HCT116 (cell line): Measurements from ENCODE around the gene SYNE4. TPM values are rescaled to one million over a fixed set of nuclear protein-coding genes. Genes with fewer than 3 reads are reported as not detected.

Experiments used
- ATAC-seq: fragments of 200-7000 bp; cut with Tn5 transposase; 2 replicates; pipeline ENCODE4 v1.9.1; 2020; ENCODE audit warnings: mild to moderate bottlenecking, moderate library complexity
- BruUV-seq: library from RNA; stranded (reverse); fragments of 400-500 nt; replicated peaks from 2 replicates; lab custom pipeline; 2021; lab: Mats Ljungman, UMichigan
- CTCF ChIA-PET: fragments of 300-600 bp; sonication (Branson Sonifier 250); formaldehyde crosslinking; loops from one replicate; lab custom pipeline; 2021; ENCODE audit warnings: antibody characterized with exemption; lab: Charles Lee
- POLR2A ChIA-PET: fragments of 300-600, 350-600 bp; sonication (Branson Sonifier 250); formaldehyde crosslinking; loops from one replicate; lab custom pipeline; 2021; ENCODE audit warnings: antibody characterized with exemption; lab: Charles Lee
- RAD21 ChIA-PET, 2 experiments: fragments of 300-600 bp; sonication (Branson Sonifier 250); formaldehyde crosslinking; loops; one replicate each; lab custom pipeline; 2023; ENCODE audit warnings: low total read pairs in 2 of 2; ENCODE audit not compliant: uncharacterized antibody in 2 of 2, unreplicated experiment in 2 of 2, low non-redundant PET in 1 of 2; lab: Charles Lee
- DNase-seq: peaks from one replicate; pipeline ENCODE4 v3.0.0-alpha.2; 2010; ENCODE audit warnings: low read depth, low spot score
- H2AFZ ChIP-seq: fragments of 200-600 bp; shearing (Covaris generic), sonication (generic); 2 replicates; pipeline ENCODE4 v1.6.1; 2017; ENCODE audit warnings: low read depth, mixed run types, mixed read lengths, antibody characterized with exemption, low read length; ENCODE audit not compliant: poor library complexity, severe bottlenecking
- H3K27ac ChIP-seq: 2 replicates; pipeline ENCODE4 v1.5.1; 2012; ENCODE audit warnings: low read depth, low read length
- H3K27me3 ChIP-seq: fragments of 200-600 bp; sonication (generic); 2 replicates; pipeline ENCODE4 v1.6.1; 2016; ENCODE audit warnings: mixed run types, low read length, mixed read lengths; ENCODE audit not compliant: insufficient read depth
- H3K36me3 ChIP-seq, 2 experiments: fragments of 200-500 bp in 1 of 2; fragments of 200-600 bp in 1 of 2; sonication (Bioruptor generic) in 1 of 2; sonication (generic) in 1 of 2; 2 replicates each; pipeline versions ENCODE4 v1.5.1 to v1.6.1; 2014 to 2016; ENCODE audit warnings: low read length in 2 of 2, inconsistent platforms in 1 of 2, mixed read lengths in 1 of 2, mixed run types in 1 of 2; ENCODE audit not compliant: insufficient read depth in 2 of 2, control insufficient read depth in 1 of 2
- H3K4me1 ChIP-seq, 2 experiments: fragments of 200-600 bp in 1 of 2; sonication (generic) in 1 of 2; 2 replicates each; pipeline versions ENCODE4 v1.5.1 to v1.6.1; 2012 to 2017; ENCODE audit warnings: low read length in 2 of 2, inconsistent platforms in 1 of 2, mild to moderate bottlenecking in 1 of 2, mixed read lengths in 1 of 2, mixed run types in 1 of 2, moderate library complexity in 1 of 2; ENCODE audit not compliant: insufficient read depth in 2 of 2, control insufficient read depth in 1 of 2
- H3K4me2 ChIP-seq: fragments of 200-600 bp; sonication (generic); 2 replicates; pipeline ENCODE4 v1.6.1; 2017; ENCODE audit warnings: mixed run types, low read length, mixed read lengths
- H3K4me3 ChIP-seq, 2 experiments: fragments of 200-600 bp in 1 of 2; sonication (generic) in 1 of 2; replicated peaks in 1 of 2; 2 replicates each; pipeline ENCODE4 v1.5.1; 2011 to 2016; ENCODE audit warnings: low read length in 2 of 2, control low read depth in 1 of 2, low read depth in 1 of 2, mild to moderate bottlenecking in 1 of 2, mixed read lengths in 1 of 2, mixed run types in 1 of 2
- H3K79me2 ChIP-seq: fragments of 200-600 bp; sonication (generic); 2 replicates; pipeline ENCODE4 v1.6.1; 2017; ENCODE audit warnings: mild to moderate bottlenecking, mixed run types, low read length, moderate library complexity, mixed read lengths; ENCODE audit not compliant: insufficient read depth
- H3K9ac ChIP-seq: fragments of 200-600 bp; sonication (generic); 2 replicates; pipeline ENCODE4 v1.6.1; 2016; ENCODE audit warnings: low read length, mixed read lengths
- H3K9me2 ChIP-seq: fragments of 200-600 bp; sonication (generic), shearing (Covaris generic); 2 replicates; pipeline ENCODE4 v1.6.1; 2017; ENCODE audit warnings: mixed run types, mild to moderate bottlenecking, moderate library complexity; ENCODE audit not compliant: insufficient read depth
- H3K9me3 ChIP-seq, 2 experiments: fragments of 200-500 bp in 1 of 2; fragments of 200-600 bp in 1 of 2; sonication (Bioruptor generic) in 1 of 2; sonication (generic) in 1 of 2; 2 replicates each; pipeline ENCODE4 v1.6.1; 2014 to 2017; ENCODE audit warnings: low read length in 2 of 2, mixed read lengths in 2 of 2, inconsistent platforms in 1 of 2, low read depth in 1 of 2, mild to moderate bottlenecking in 1 of 2, mixed run types in 1 of 2, moderate library complexity in 1 of 2; ENCODE audit not compliant: control insufficient read depth in 1 of 2, insufficient read depth in 1 of 2
- H4K20me1 ChIP-seq: fragments of 200-600 bp; sonication (generic), shearing (Covaris generic); 2 replicates; pipeline ENCODE4 v1.6.1; 2017; ENCODE audit warnings: mixed run types, mild to moderate bottlenecking, moderate library complexity; ENCODE audit not compliant: insufficient read depth
- CBX3 ChIP-seq: IDR thresholded peaks from 2 replicates; pipeline ENCODE4 v1.6.1; 2012; ENCODE audit warnings: low read depth
- CEBPB ChIP-seq: IDR thresholded peaks from 2 replicates; pipeline ENCODE4 v1.6.1; 2012; ENCODE audit warnings: low read depth
- EGR1 ChIP-seq: IDR thresholded peaks from 2 replicates; pipeline ENCODE4 v1.6.1; 2012; ENCODE audit warnings: low read depth
- EZH2 ChIP-seq: fragments of 200-600 bp; sonication (generic); IDR thresholded peaks from 2 replicates; pipeline ENCODE4 v1.6.1; 2017; ENCODE audit warnings: antibody characterized with exemption, mixed run types
- EZH2phosphoT487 ChIP-seq: fragments of 200-600 bp; IDR thresholded peaks from 2 replicates; pipeline ENCODE4 v1.6.1; 2018; ENCODE audit warnings: antibody characterized with exemption, borderline replicate concordance
- FOSL1 ChIP-seq: IDR thresholded peaks from 2 replicates; pipeline ENCODE4 v1.6.1; 2012; ENCODE audit warnings: low read depth
- JUND ChIP-seq: IDR thresholded peaks from 2 replicates; pipeline ENCODE4 v1.6.1; 2012
- POLR2A ChIP-seq: IDR thresholded peaks from 2 replicates; pipeline ENCODE4 v1.7.0; 2011; ENCODE audit warnings: borderline replicate concordance; ENCODE audit not compliant: insufficient read depth, insufficient read length; ENCODE audit errors: extremely low read depth
- RAD21 ChIP-seq: IDR thresholded peaks from 2 replicates; pipeline ENCODE4 v1.6.1; 2012; ENCODE audit warnings: low read depth, mild to moderate bottlenecking
- SP1 ChIP-seq: IDR thresholded peaks from 2 replicates; pipeline ENCODE4 v1.6.1; 2012; ENCODE audit warnings: low read depth
- SRF ChIP-seq: IDR thresholded peaks from 2 replicates; pipeline ENCODE4 v1.6.1; 2012; ENCODE audit warnings: low read depth
- TCF7L2 ChIP-seq: IDR thresholded peaks from 2 replicates; pipeline ENCODE4 v1.7.0; 2011; ENCODE audit warnings: borderline replicate concordance, inconsistent platforms; ENCODE audit not compliant: insufficient read depth, insufficient read length; ENCODE audit errors: extremely low read depth
- YY1 ChIP-seq: IDR thresholded peaks from 2 replicates; pipeline ENCODE4 v1.6.1; 2011; ENCODE audit warnings: low read length, low read depth, moderate library complexity, mild to moderate bottlenecking; ENCODE audit not compliant: insufficient replicate concordance; ENCODE audit errors: extremely low read depth
- ZNF274 ChIP-seq: fragments of 200-500 bp; sonication (Bioruptor generic); IDR thresholded peaks from 2 replicates; pipeline ENCODE4 v1.6.1; 2014; ENCODE audit warnings: mild to moderate bottlenecking, low read depth, low read length, inconsistent platforms
- intact Hi-C: fragments of 100-400 bp; cut with micrococcal nuclease; formaldehyde crosslinking; loops from 2 replicates; pipeline ENCODE4 v1.10.0; 2022
- total RNA-seq: library from RNA; stranded (reverse); gene quantifications from one replicate; pipeline ENCODE4 v1.2.1, GENCODE V29; 2021; ENCODE audit not compliant: unreplicated experiment
- TF ChIP-seq, protein P1 (sequence below): IDR thresholded peaks from 2 replicates; pipeline ENCODE4 v1.6.1; 2012; ENCODE audit warnings: low read depth
- TF ChIP-seq, protein P2 (sequence below), 3 experiments: fragments of 200-600 bp in 1 of 3; sonication (generic) in 1 of 3; IDR thresholded peaks in 2 of 3; conservative IDR thresholded peaks in 1 of 3; 2 replicates each; pipeline ENCODE4 v1.5.1; 2012 to 2017; ENCODE audit warnings: low read depth in 2 of 3, low read length in 2 of 3, antibody characterized with exemption in 1 of 3, borderline replicate concordance in 1 of 3, control low read depth in 1 of 3, mild to moderate bottlenecking in 1 of 3, mixed read lengths in 1 of 3, mixed run types in 1 of 3, moderate library complexity in 1 of 3; ENCODE audit not compliant: insufficient read depth in 1 of 3
- TF ChIP-seq, protein P3 (sequence below): IDR thresholded peaks from 2 replicates; pipeline ENCODE4 v1.6.1; 2012
- TF ChIP-seq, protein P4 (sequence below): IDR thresholded peaks from 2 replicates; pipeline ENCODE4 v1.6.1; 2011; ENCODE audit warnings: mild to moderate bottlenecking, low read length, moderate library complexity; ENCODE audit not compliant: insufficient replicate concordance; ENCODE audit errors: extremely low read depth
- TF ChIP-seq, protein P5 (sequence below): IDR thresholded peaks from 2 replicates; pipeline ENCODE4 v1.6.1; 2012

The SYNE4 gene
- total RNA-seq, 1 experiment from 2014 or later, result 27.9 TPM

DNA sequence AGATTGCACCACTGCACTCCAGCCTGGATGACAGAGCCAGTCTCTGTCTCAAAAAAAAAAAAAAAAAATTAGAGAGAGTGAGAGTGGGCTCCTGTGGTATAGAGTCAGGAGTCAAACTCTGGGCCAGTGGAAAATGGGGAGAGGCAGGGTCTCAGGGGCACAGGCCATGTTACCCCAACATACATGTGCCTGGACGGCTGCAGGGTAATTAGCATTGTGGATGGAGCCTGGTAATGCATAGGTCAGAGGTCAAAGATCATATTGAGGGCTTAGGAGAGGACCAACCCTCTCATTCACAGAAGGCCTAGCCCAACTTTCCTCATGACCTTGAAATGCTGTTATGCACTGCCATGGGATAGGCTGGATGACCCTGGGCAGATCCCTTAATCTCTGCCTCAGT is 16.9 kb upstream of the SYNE4 start:
- H3K9ac ChIP-seq, result no peak overlapping the region
- ChIA-PET RAD21 (no interaction called here), CTCF (no interaction called here), POLR2A (no interaction called here)
- no peak for ATAC-seq
- no peak for DNase-seq
- peaks cover 0 to 30% of the 10 kb centered on the region in 2 experiments; a peak in 2 of 4 replicates for H3K36me3 ChIP-seq
- intact Hi-C loops, result no loop called here
- BruUV-seq, result no TSS peak
- no peak for TF ChIP-seq FOSL1
- no peak for TF ChIP-seq YY1
- TF ChIP-seq JUND, result no peak
- no peak for TF ChIP-seq CBX3
- no peak for TF ChIP-seq SP1
- TF ChIP-seq TCF7L2, result no peak
- no peak for TF ChIP-seq EZH2phosphoT487
- TF ChIP-seq POLR2A, result no peak
- TF ChIP-seq, protein P1, sequence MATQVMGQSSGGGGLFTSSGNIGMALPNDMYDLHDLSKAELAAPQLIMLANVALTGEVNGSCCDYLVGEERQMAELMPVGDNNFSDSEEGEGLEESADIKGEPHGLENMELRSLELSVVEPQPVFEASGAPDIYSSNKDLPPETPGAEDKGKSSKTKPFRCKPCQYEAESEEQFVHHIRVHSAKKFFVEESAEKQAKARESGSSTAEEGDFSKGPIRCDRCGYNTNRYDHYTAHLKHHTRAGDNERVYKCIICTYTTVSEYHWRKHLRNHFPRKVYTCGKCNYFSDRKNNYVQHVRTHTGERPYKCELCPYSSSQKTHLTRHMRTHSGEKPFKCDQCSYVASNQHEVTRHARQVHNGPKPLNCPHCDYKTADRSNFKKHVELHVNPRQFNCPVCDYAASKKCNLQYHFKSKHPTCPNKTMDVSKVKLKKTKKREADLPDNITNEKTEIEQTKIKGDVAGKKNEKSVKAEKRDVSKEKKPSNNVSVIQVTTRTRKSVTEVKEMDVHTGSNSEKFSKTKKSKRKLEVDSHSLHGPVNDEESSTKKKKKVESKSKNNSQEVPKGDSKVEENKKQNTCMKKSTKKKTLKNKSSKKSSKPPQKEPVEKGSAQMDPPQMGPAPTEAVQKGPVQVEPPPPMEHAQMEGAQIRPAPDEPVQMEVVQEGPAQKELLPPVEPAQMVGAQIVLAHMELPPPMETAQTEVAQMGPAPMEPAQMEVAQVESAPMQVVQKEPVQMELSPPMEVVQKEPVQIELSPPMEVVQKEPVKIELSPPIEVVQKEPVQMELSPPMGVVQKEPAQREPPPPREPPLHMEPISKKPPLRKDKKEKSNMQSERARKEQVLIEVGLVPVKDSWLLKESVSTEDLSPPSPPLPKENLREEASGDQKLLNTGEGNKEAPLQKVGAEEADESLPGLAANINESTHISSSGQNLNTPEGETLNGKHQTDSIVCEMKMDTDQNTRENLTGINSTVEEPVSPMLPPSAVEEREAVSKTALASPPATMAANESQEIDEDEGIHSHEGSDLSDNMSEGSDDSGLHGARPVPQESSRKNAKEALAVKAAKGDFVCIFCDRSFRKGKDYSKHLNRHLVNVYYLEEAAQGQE, result no peak
- TF ChIP-seq, protein P2, sequence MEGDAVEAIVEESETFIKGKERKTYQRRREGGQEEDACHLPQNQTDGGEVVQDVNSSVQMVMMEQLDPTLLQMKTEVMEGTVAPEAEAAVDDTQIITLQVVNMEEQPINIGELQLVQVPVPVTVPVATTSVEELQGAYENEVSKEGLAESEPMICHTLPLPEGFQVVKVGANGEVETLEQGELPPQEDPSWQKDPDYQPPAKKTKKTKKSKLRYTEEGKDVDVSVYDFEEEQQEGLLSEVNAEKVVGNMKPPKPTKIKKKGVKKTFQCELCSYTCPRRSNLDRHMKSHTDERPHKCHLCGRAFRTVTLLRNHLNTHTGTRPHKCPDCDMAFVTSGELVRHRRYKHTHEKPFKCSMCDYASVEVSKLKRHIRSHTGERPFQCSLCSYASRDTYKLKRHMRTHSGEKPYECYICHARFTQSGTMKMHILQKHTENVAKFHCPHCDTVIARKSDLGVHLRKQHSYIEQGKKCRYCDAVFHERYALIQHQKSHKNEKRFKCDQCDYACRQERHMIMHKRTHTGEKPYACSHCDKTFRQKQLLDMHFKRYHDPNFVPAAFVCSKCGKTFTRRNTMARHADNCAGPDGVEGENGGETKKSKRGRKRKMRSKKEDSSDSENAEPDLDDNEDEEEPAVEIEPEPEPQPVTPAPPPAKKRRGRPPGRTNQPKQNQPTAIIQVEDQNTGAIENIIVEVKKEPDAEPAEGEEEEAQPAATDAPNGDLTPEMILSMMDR (IDR thresholded peaks at IDR 0.05 in 2 of 3, conservative IDR thresholded peaks at IDR 0.05 in 1 of 3; ENCODE audit: borderline replicate concordance in 1 of 3, insufficient read depth in 1 of 3, low read depth in 2 of 3, low read length in 2 of 3), result no peak
- TF ChIP-seq RAD21, result no peak
- TF ChIP-seq EGR1, result no peak
- TF ChIP-seq, protein P3, sequence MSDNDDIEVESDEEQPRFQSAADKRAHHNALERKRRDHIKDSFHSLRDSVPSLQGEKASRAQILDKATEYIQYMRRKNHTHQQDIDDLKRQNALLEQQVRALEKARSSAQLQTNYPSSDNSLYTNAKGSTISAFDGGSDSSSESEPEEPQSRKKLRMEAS, result no peak
- no peak for TF ChIP-seq CEBPB
- no peak for TF ChIP-seq SRF
- TF ChIP-seq ZNF274, result no peak
- TF ChIP-seq, protein P4, sequence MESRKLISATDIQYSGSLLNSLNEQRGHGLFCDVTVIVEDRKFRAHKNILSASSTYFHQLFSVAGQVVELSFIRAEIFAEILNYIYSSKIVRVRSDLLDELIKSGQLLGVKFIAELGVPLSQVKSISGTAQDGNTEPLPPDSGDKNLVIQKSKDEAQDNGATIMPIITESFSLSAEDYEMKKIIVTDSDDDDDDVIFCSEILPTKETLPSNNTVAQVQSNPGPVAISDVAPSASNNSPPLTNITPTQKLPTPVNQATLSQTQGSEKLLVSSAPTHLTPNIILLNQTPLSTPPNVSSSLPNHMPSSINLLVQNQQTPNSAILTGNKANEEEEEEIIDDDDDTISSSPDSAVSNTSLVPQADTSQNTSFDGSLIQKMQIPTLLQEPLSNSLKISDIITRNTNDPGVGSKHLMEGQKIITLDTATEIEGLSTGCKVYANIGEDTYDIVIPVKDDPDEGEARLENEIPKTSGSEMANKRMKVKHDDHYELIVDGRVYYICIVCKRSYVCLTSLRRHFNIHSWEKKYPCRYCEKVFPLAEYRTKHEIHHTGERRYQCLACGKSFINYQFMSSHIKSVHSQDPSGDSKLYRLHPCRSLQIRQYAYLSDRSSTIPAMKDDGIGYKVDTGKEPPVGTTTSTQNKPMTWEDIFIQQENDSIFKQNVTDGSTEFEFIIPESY, result no peak
- TF ChIP-seq, protein P5, sequence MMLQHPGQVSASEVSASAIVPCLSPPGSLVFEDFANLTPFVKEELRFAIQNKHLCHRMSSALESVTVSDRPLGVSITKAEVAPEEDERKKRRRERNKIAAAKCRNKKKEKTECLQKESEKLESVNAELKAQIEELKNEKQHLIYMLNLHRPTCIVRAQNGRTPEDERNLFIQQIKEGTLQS, result no peak
- TF ChIP-seq EZH2, result no peak
- no peaks in the 10 kb centered on the region for H3K79me2 ChIP-seq
- H3K9me2 ChIP-seq, result no peaks in the 10 kb centered on the region
- no peak overlapping the region for H2AFZ ChIP-seq
- H3K4me3 ChIP-seq, result no peak overlapping the region
- no peaks in the 10 kb centered on the region for H3K27me3 ChIP-seq
- H3K9me3 ChIP-seq, result no peaks in the 10 kb centered on the region
- H3K27ac ChIP-seq, result no peak overlapping the region
- H3K4me1 ChIP-seq, result no peaks in the 10 kb centered on the region
- H4K20me1 ChIP-seq, result no peaks in the 10 kb centered on the region
- no peak overlapping the region for H3K4me2 ChIP-seq
